Upper lobe of left lung (tissue), 6 donors: ENCODE results near the gene KDM2A. TPM values are rescaled to one million over a fixed set of nuclear protein-coding genes. Genes with fewer than 3 reads are reported as not detected.

Experiments used
- ATAC-seq, 2 donors: fragments of 200-7000 bp; cut with Tn5 transposase; one replicate each; pipeline ENCODE4 v1.9.1; 2022; ENCODE audit warnings: mild to moderate bottlenecking in 2 of 2, moderate library complexity in 2 of 2; ENCODE audit not compliant: low FRiP score in 2 of 2
- DNase-seq, 2 donors: peaks; one replicate each; pipeline ENCODE4 v3.0.0-alpha.2; 2019 to 2020
- H3K27ac ChIP-seq, 4 donors: fragments of 200-600 bp; sonication (generic); one replicate each; pipeline ENCODE4 v1.5.1; 2016 to 2019
- H3K27me3 ChIP-seq, 4 donors: fragments of 200-600 bp; sonication (generic); one replicate each; pipeline ENCODE4 v1.5.1; 2017 to 2019
- H3K36me3 ChIP-seq, 4 donors: fragments of 200-600 bp; sonication (generic); one replicate each; pipeline ENCODE4 v1.5.1; 2016 to 2019
- H3K4me1 ChIP-seq, 4 donors: fragments of 200-600 bp; sonication (generic); one replicate each; pipeline ENCODE4 v1.5.1; 2018 to 2019
- H3K4me3 ChIP-seq, 4 donors: fragments of 200-600 bp; sonication (generic); one replicate each; pipeline ENCODE4 v1.5.1; 2017 to 2019; ENCODE audit warnings: mild to moderate bottlenecking in 2 of 4, moderate library complexity in 1 of 4
- H3K9me3 ChIP-seq, 4 donors: fragments of 200-600 bp; sonication (generic); one replicate each; pipeline ENCODE4 v1.5.1; 2018 to 2019
- CTCF ChIP-seq, 6 experiments: fragments of 450-650 bp in 4 of 6; fragments of 200-600 bp in 2 of 6; sonication (generic) in 2 of 6; IDR thresholded peaks; one replicate each; pipeline ENCODE4 v1.5.1; 2016 to 2019; ENCODE audit warnings: antibody characterized with exemption in 6 of 6
- EP300 ChIP-seq, 4 donors: sonication (generic); formaldehyde crosslinking; IDR thresholded peaks; one replicate each; pipeline ENCODE4 v1.5.1; 2017; ENCODE audit warnings: antibody characterized with exemption in 4 of 4, control low read depth in 2 of 4
- POLR2A ChIP-seq, 4 donors: fragments of 450-650 bp; IDR thresholded peaks; one replicate each; pipeline ENCODE4 v1.5.1; 2016 to 2017; ENCODE audit warnings: antibody characterized with exemption in 4 of 4, mild to moderate bottlenecking in 2 of 4
- POLR2AphosphoS5 ChIP-seq, 2 donors: sonication (generic); formaldehyde crosslinking; IDR thresholded peaks; one replicate each; pipeline ENCODE4 v1.5.1; 2017; ENCODE audit warnings: antibody characterized with exemption in 2 of 2
- WGBS, 2 donors: methylation state at CpG; one replicate each; pipeline ENCODE4 v1.1.5; 2017 to 2018; 5-methylcytosine and 5-hydroxymethylcytosine counted together
- total RNA-seq, 6 donors: library from RNA; depleted of rRNA in 4 of 6; stranded (reverse); fragments of >200 nt in 4 of 6; gene quantifications; one replicate each; pipeline versions ENCODE4 v1.1.0 to v1.2.1, GENCODE V29; 2016 to 2021
- donor health status: DM: no; HTN: no; CAD: no; lungs with moderate emphysema.
- donor health status: DM: no; HTN: yes; CAD: no; lungs with severe emphysema.

KDM2A gene
- total RNA-seq, 6 donors from 2014 or later, result 63.1 to 229 (median 74.0) TPM

- no peak for ATAC-seq
- 94 to 95% methylated on average over 9 to 32 of the region's 33 CpGs for WGBS, 2 donors
These were observed 172.7 kb downstream of the KDM2A start for GRCh38 chr11:67291481-67292381.

DNA sequence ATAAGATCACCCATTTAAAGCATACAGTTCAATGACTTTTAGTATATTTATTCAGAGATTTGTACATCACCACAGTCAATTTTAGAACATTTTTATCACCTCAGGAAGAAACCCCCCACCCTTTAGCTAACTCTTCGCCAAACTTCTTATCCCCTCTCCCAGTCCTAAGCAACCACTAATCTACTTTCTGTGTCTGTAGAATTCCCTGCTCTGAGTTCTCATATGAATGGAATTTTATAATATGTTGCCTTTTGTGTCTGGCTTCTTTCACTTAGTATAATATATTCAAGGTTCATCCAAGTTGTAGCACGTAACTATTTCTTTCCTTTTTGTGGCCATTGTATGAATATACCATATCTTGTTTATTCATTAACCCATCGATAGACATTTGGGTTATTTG is 173.6 kb downstream of the KDM2A start:
- Histone ChIP-seq H3K4me1 (peaks cover 21 to 46% (median 28%) of the 10 kb centered on the region in 4 donors), H3K27ac (no peak overlapping the region), H3K36me3 (peaks cover 0 to 58% (median 27%) of the 10 kb centered on the region in 4 donors), H3K9me3 (peaks cover 0 to 10% (median 6%) of the 10 kb centered on the region in 4 donors), H3K4me3 (no peak overlapping the region), H3K27me3 (no peaks in the 10 kb centered on the region)
- DNase-seq (no peak), ATAC-seq (no peak)
- TF ChIP-seq POLR2AphosphoS5 (IDR thresholded peaks at IDR 0.05) (no peak), CTCF (IDR thresholded peaks at IDR 0.05) (no peak), EP300 (IDR thresholded peaks at IDR 0.05) (no peak), POLR2A (IDR thresholded peaks at IDR 0.05) (no peak)
- WGBS, 2 donors, result 56 to 70% methylated on average over 3 of the region's 3 CpGs

More at GRCh38 chr11:67291481-67292381, 172.7 kb downstream of the KDM2A start:
- H3K4me1 ChIP-seq, result peaks cover 31 to 56% (median 37%) of the 10 kb centered on the region in 4 donors
- no peak overlapping the region for H3K27ac ChIP-seq
- H3K27me3 ChIP-seq, result no peaks in the 10 kb centered on the region
- no peak for TF ChIP-seq POLR2AphosphoS5 (IDR thresholded peaks at IDR 0.05)
- TF ChIP-seq EP300 (IDR thresholded peaks at IDR 0.05), result no peak
- no peak for TF ChIP-seq POLR2A (IDR thresholded peaks at IDR 0.05)
- no peak for TF ChIP-seq CTCF (IDR thresholded peaks at IDR 0.05)
- H3K9me3 ChIP-seq, result peaks cover 0 to 10% (median 6%) of the 10 kb centered on the region in 4 donors
- H3K4me3 ChIP-seq, result no peak overlapping the region
- peak in 1 of 2 donors; percentile 80 for DNase-seq
- peaks cover 0 to 55% (median 25%) of the 10 kb centered on the region in 4 donors for H3K36me3 ChIP-seq

- ATAC-seq, result no peak
- DNase-seq, result no peak
- Histone ChIP-seq H3K27ac (peak overlapping the region in 1 of 4 donors; percentile 14), H3K9me3 (peaks cover 0 to 10% (median 6%) of the 10 kb centered on the region in 4 donors), H3K36me3 (peaks cover 0 to 58% (median 27%) of the 10 kb centered on the region in 4 donors), H3K4me1 (peaks cover 17 to 42% (median 24%) of the 10 kb centered on the region in 4 donors), H3K4me3 (no peak overlapping the region), H3K27me3 (no peaks in the 10 kb centered on the region)
- 32 to 34% methylated on average over 3 of the region's 3 CpGs for WGBS, 2 donors
- no peak for TF ChIP-seq EP300 (IDR thresholded peaks at IDR 0.05)
- no peak for TF ChIP-seq POLR2AphosphoS5 (IDR thresholded peaks at IDR 0.05)
- no peak for TF ChIP-seq CTCF (IDR thresholded peaks at IDR 0.05)
- no peak for TF ChIP-seq POLR2A (IDR thresholded peaks at IDR 0.05)
These were observed 174.0 kb downstream of the KDM2A start for GRCh38 chr11:67293090-67293489.

DNA sequence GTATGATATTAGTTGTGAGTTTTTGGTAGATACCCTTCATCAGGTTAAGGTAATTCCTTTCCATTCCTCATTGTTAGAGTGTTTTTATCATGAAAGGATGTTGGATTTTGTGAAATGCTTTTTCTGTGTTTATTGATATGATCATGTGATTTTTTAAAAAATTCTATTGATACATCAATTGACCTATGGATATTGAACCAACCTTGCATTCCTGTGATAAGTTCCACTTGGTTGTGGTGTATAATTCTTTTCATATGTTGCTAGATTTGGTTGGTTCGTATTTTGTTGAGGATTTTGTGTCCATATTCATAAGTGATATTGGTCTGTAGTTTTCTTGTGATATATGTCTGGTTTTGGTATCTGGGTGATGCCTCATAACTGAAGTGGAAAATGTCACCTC is 176.8 kb downstream of the KDM2A start:
- Histone ChIP-seq H3K9me3 (peaks cover 0 to 10% (median 6%) of the 10 kb centered on the region in 4 donors), H3K4me1 (peaks cover 1 to 22% (median 8%) of the 10 kb centered on the region in 4 donors), H3K27me3 (no peaks in the 10 kb centered on the region), H3K36me3 (peaks cover 13 to 75% (median 40%) of the 10 kb centered on the region in 4 donors), H3K27ac (no peak overlapping the region), H3K4me3 (no peak overlapping the region)
- DNase-seq, result no peak
- TF ChIP-seq POLR2A (IDR thresholded peaks at IDR 0.05), result no peak
- WGBS, 2 donors, result 94 to 97% methylated on average over 1 of the region's 1 CpG
- ATAC-seq, result no peak

DNA sequence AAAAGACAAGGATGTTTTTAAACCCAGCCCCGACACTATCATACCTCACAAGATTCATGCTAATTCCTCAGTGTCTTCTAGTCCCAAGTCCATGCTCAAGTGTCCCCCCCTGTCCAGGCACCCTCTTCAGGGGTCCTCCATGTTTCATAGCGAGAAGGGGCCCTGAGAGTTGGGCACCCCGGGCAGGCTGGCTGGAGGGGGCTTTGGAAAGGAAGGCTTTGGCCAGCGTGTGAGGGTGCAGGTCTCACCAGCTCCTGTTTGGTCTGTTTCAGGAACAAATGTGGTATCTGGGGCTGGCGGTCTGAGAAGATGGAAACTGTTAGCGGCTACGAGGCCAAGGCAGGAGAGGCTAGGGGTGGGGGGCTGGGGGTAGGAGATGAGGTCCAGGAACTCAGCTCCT is 179.7 kb downstream of the KDM2A start:
- DNase-seq (no peak), ATAC-seq (no peak)
- Histone ChIP-seq H3K36me3 (peaks cover 13 to 64% (median 35%) of the 10 kb centered on the region in 4 donors), H3K27me3 (no peaks in the 10 kb centered on the region), H3K4me1 (peaks cover 14 to 22% (median 16%) of the 10 kb centered on the region in 4 donors), H3K27ac (no peak overlapping the region), H3K4me3 (no peak overlapping the region), H3K9me3 (peaks cover 0 to 10% (median 6%) of the 10 kb centered on the region in 4 donors)
- 94 to 96% methylated on average over 5 to 6 of the region's 7 CpGs for WGBS, 2 donors
- TF ChIP-seq POLR2A (IDR thresholded peaks at IDR 0.05) (no peak), EP300 (IDR thresholded peaks at IDR 0.05) (no peak), POLR2AphosphoS5 (IDR thresholded peaks at IDR 0.05) (no peak), CTCF (IDR thresholded peaks at IDR 0.05) (no peak)
